HFF-Myc (cell line): ENCODE measurements around the gene E2F1.
A peak's percentile ranks its signal among the peaks of the same experiment; 100 is the strongest.

Experiments
- DNase-seq: peaks from one replicate; pipeline ENCODE4 v3.0.0-alpha.2; 2011; ENCODE audit warnings: low read depth; ENCODE audit errors: extremely low read depth
- H3K4me3 ChIP-seq: replicated peaks from 2 replicates; pipeline ENCODE4 v1.5.1; 2011; ENCODE audit warnings: low read depth, mild to moderate bottlenecking, control low read depth, low read length
- CTCF ChIP-seq: IDR thresholded peaks from 2 replicates; pipeline ENCODE4 v1.5.1; 2012; ENCODE audit warnings: mild to moderate bottlenecking, low read depth, low read length, control low read depth; ENCODE audit errors: missing control alignments

Gene E2F1

GRCh38 chr20:33686984-33687366 lies 790 bp upstream of the E2F1 start:
- DNase-seq: no peak
- peak overlapping the region; percentile 27 for H3K4me3 ChIP-seq
- TF ChIP-seq CTCF: no peak

GRCh38 chr20:33685328-33686099 lies 671 bp downstream of the E2F1 start:
- TF ChIP-seq CTCF: no peak
- peak overlapping the region; percentile 54 for H3K4me3 ChIP-seq
- DNase-seq: no peak

- no peak for TF ChIP-seq CTCF
- DNase-seq: no peak
- peak overlapping the region; percentile 54 for H3K4me3 ChIP-seq
Observed at GRCh38 chr20:33684533-33685327, 1.5 kb downstream of the E2F1 start.

- no peak for DNase-seq
- no peak overlapping the region for H3K4me3 ChIP-seq
- TF ChIP-seq CTCF: no peak
Observed at GRCh38 chr20:33681728-33682353, 4.3 kb downstream of the E2F1 start.

GRCh38 chr20:33681288-33681687 lies 4.9 kb downstream of the E2F1 start:
- no peak for TF ChIP-seq CTCF
- no peak for DNase-seq
- H3K4me3 ChIP-seq: no peak overlapping the region

GRCh38 chr20:33680686-33681085 lies 5.5 kb downstream of the E2F1 start:
- no peak for DNase-seq
- no peak for TF ChIP-seq CTCF
- H3K4me3 ChIP-seq: no peak overlapping the region
